Measurements from ENCODE around the gene ATG2B.

ATG2B gene

DNA sequence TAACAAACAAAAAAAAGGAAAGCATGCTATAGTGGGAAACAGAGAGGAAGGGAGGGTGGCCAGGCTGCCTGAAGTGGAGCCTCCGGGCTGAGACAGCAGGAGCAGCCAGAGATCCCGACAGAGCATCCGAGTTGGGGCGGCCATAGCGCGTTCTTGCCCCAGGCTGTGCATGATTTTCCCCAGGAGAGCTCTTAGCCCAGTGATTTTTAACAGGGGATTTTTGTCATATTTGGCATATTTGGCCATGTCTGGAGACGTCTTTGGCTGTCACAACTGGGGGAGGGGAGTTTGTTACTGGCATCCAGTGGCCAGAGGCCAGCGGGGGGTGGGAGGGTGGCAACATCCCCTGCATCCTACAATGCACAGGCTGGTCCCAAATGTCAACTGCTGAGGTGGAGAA lies 83.6 kb downstream of the ATG2B start:
- DNase-seq (ENCODE audit: insufficient read length, low spot score) (no peak), FAIRE-seq (no peak)
- TF ChIP-seq POLR2AphosphoS5 (IDR thresholded peaks at IDR 0.05; ENCODE audit: low read depth, low read length): no peak
- TF ChIP-seq POLR2A (IDR thresholded peaks at IDR 0.05; ENCODE audit: low read depth, low read length): no peak
- TF ChIP-seq PAX5 (IDR thresholded peaks at IDR 0.05; ENCODE audit: insufficient read depth, low read length, severe bottlenecking): no peak
- no peak for TF ChIP-seq POU2F2 (IDR thresholded peaks at IDR 0.05; ENCODE audit: low read depth, low read length)
- no peak for TF ChIP-seq TAF1 (IDR thresholded peaks at IDR 0.05; ENCODE audit: low read depth, low read length)
- no peak for TF ChIP-seq SPI1 (IDR thresholded peaks at IDR 0.05; ENCODE audit: low read depth, low read length)

DNA sequence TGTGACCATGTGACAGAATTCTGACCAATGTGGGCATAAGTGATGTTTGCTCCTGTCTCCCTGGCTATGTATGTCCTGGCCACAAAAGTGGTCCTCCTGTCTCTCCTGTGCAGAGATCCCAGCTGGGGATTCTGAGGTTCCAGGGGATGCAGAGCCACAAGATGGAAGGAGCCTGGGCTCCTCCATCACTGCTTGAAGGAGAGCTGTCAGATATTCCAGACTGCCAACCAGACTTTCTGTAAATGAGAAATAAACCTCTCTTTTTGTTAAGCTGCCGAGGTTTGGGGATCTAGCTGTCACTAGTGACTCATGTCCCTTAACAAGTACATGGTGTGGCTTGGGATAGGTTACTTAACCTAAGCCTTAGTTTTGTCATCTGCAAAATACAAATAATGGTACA lies 85.3 kb downstream of the ATG2B start:
- DNase-seq (ENCODE audit: insufficient read length, low spot score) (no peak), FAIRE-seq (no peak)
- TF ChIP-seq SPI1 (IDR thresholded peaks at IDR 0.05; ENCODE audit: low read depth, low read length) (no peak), POU2F2 (IDR thresholded peaks at IDR 0.05; ENCODE audit: low read depth, low read length) (no peak), POLR2AphosphoS5 (IDR thresholded peaks at IDR 0.05; ENCODE audit: low read depth, low read length) (no peak), POLR2A (IDR thresholded peaks at IDR 0.05; ENCODE audit: low read depth, low read length) (no peak), PAX5 (IDR thresholded peaks at IDR 0.05; ENCODE audit: insufficient read depth, low read length, severe bottlenecking) (no peak), TAF1 (IDR thresholded peaks at IDR 0.05; ENCODE audit: low read depth, low read length) (no peak)

DNA sequence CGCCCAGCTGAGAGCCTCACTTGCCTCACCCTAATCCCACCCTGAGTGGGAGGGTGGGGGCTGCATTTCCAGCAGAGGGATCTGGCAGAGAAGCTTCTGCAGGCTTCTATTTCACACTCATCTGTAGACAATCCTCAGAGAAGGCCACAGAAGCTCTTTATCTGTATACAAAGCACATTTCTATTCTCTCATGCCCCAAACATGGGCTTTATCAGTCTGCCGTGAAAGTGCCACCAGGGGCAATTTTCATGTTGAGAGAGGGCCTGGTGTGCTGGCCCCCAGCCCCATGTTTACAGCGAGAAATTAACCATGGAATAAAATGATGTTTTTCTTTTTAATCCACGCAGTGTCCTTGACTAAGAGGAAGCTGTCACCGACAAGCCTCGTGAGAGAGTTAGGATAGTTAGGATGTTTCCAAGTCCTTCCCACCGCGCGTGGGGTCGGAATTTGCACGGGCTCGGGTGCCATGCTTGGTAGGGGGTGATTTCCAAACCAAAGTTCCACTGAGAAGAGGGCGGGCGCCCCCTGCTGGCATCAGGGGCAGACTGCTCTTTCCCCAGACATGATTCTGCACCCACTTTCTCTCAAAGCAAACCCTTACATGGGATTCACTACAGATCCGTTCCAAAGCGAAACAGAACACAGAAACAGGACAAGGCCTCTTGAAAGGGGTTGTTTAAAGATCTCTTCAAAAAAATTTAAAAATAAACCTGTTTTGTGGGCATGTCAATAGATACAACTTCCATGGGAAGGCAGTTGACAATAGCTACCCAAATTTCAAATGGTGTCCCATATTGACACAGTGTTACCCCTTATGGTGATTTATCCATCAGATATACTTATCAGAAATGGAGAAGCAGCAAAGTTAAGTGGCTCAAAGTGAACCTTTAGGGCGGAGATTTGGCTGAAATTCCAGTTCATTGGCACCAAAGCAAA lies 87.7 kb downstream of the ATG2B start:
- peak; percentile 61 for DNase-seq (ENCODE audit: insufficient read length, low spot score)
- no peak for TF ChIP-seq POLR2AphosphoS5 (IDR thresholded peaks at IDR 0.05; ENCODE audit: low read depth, low read length)
- peak; percentile 78 for FAIRE-seq

GRCh38 chr14:96274543-96274942 lies 88.6 kb downstream of the ATG2B start:
- TF ChIP-seq PAX5 (IDR thresholded peaks at IDR 0.05; ENCODE audit: insufficient read depth, low read length, severe bottlenecking) (no peak), POU2F2 (IDR thresholded peaks at IDR 0.05; ENCODE audit: low read depth, low read length) (no peak), POLR2A (IDR thresholded peaks at IDR 0.05; ENCODE audit: low read depth, low read length) (no peak), TAF1 (IDR thresholded peaks at IDR 0.05; ENCODE audit: low read depth, low read length) (no peak)
- FAIRE-seq (no peak), DNase-seq (ENCODE audit: insufficient read length, low spot score) (no peak)

GRCh38 chr14:96274122-96274521 lies 89.0 kb downstream of the ATG2B start:
- FAIRE-seq: no peak

DNA sequence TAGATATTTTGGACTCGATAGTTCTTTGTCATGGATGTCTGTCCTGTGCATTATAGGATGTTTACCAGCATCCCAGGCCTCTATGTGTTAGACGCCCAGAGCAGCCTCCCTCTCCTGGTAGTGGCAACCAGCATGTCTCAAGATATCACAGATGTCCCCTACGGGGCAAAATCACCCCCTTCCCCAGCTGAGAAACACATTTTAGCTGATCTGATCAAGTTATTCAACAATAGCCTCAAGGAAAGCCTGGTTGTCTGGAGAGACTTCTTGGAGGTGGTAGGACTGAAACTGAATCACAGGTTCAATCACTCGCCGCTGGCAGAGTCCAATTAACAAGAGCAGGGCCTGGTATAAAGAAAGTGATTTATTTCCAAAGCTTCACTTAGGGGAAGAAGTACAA lies 89.5 kb downstream of the ATG2B start:
- FAIRE-seq: no peak
- no peak for DNase-seq (ENCODE audit: insufficient read length, low spot score)
- TF ChIP-seq POLR2A (IDR thresholded peaks at IDR 0.05; ENCODE audit: low read depth, low read length): no peak
- no peak for TF ChIP-seq PAX5 (IDR thresholded peaks at IDR 0.05; ENCODE audit: insufficient read depth, low read length, severe bottlenecking)
- no peak for TF ChIP-seq POLR2AphosphoS5 (IDR thresholded peaks at IDR 0.05; ENCODE audit: low read depth, low read length)
- TF ChIP-seq POU2F2 (IDR thresholded peaks at IDR 0.05; ENCODE audit: low read depth, low read length): no peak
- TF ChIP-seq TAF1 (IDR thresholded peaks at IDR 0.05; ENCODE audit: low read depth, low read length): no peak
- TF ChIP-seq SPI1 (IDR thresholded peaks at IDR 0.05; ENCODE audit: low read depth, low read length): no peak

More at GRCh38 chr14:96274122-96274521, 89.0 kb downstream of the ATG2B start:
- DNase-seq (ENCODE audit: insufficient read length, low spot score): no peak
- TF ChIP-seq SPI1 (IDR thresholded peaks at IDR 0.05; ENCODE audit: low read depth, low read length) (no peak), PAX5 (IDR thresholded peaks at IDR 0.05; ENCODE audit: insufficient read depth, low read length, severe bottlenecking) (no peak), TAF1 (IDR thresholded peaks at IDR 0.05; ENCODE audit: low read depth, low read length) (no peak), POLR2AphosphoS5 (IDR thresholded peaks at IDR 0.05; ENCODE audit: low read depth, low read length) (no peak), POU2F2 (IDR thresholded peaks at IDR 0.05; ENCODE audit: low read depth, low read length) (no peak), POLR2A (IDR thresholded peaks at IDR 0.05; ENCODE audit: low read depth, low read length) (no peak)

- no peak for TF ChIP-seq TAF1 (IDR thresholded peaks at IDR 0.05; ENCODE audit: low read depth, low read length)
- FAIRE-seq: no peak
- no peak for DNase-seq (ENCODE audit: insufficient read length, low spot score)
Observed at GRCh38 chr14:96272777-96273473, 90.2 kb downstream of the ATG2B start.

DNA sequence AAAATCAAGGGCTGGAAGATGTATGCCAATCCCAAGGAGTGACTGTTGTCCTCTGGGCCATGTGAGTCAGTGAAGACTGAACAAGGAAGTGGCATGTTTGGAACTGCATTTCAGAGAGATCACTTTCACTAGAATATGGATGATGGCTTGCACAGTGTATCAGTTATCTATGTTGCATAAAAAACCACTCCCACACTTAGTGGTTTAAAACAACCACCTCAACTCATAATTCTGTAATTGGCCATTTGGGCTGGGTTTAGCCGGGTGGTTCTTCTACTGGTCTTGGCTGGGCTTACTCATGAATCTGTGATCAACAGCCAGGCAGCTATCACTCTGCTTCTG lies 91.7 kb downstream of the ATG2B start:
- TF ChIP-seq POLR2AphosphoS5 (IDR thresholded peaks at IDR 0.05; ENCODE audit: low read depth, low read length): no peak
- TF ChIP-seq POLR2A (IDR thresholded peaks at IDR 0.05; ENCODE audit: low read depth, low read length): no peak
- TF ChIP-seq PAX5 (IDR thresholded peaks at IDR 0.05; ENCODE audit: insufficient read depth, low read length, severe bottlenecking): no peak
- TF ChIP-seq TAF1 (IDR thresholded peaks at IDR 0.05; ENCODE audit: low read depth, low read length): no peak
- no peak for TF ChIP-seq POU2F2 (IDR thresholded peaks at IDR 0.05; ENCODE audit: low read depth, low read length)
- no peak for TF ChIP-seq SPI1 (IDR thresholded peaks at IDR 0.05; ENCODE audit: low read depth, low read length)
- FAIRE-seq (no peak), DNase-seq (ENCODE audit: insufficient read length, low spot score) (no peak)

DNA sequence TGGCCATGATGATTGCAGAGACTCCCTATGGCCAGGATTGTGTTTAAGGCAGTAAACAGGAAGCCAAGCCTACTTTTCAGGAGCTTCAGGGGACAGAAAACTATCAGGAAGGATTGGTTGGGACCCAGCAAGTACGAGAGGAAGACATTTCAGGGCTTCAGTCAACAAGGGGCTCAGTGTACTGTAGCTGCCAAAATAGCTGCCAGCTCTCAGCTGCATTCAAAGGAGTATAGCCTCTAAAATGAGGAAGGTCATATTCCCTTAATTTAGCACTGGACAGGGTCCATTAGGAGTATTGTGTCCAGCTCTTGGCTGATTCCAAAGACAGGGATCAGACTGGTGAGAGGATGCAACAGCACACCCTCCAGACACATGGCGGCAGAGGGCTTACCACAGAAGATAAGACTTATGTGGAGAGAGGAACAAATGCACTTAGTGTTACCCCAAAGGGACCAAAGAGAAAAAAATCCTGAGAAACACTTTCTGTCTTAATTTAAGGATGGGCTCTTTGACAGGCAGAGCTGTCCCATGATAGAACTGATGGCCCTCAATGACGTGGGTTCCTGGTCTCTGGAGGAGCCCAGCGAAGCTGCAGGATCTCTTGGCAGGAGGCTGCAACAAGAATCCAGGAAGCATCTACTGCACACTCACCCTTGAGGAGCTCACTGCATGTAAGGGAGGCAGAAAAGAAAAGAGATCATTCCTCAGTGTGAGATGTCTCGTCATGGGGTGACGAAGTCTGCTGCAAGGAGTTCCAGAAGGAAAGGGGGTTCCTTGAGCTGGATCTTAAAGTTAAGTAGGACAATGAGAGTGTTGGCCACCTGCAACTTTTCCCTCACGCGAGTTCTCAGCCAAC lies 92.3 kb downstream of the ATG2B start:
- DNase-seq (ENCODE audit: insufficient read length, low spot score) (no peak), FAIRE-seq (no peak)
- TF ChIP-seq POU2F2 (IDR thresholded peaks at IDR 0.05; ENCODE audit: low read depth, low read length) (no peak), TAF1 (IDR thresholded peaks at IDR 0.05; ENCODE audit: low read depth, low read length) (no peak), PAX5 (IDR thresholded peaks at IDR 0.05; ENCODE audit: insufficient read depth, low read length, severe bottlenecking) (no peak), SPI1 (IDR thresholded peaks at IDR 0.05; ENCODE audit: low read depth, low read length) (no peak), POLR2A (IDR thresholded peaks at IDR 0.05; ENCODE audit: low read depth, low read length) (no peak), POLR2AphosphoS5 (IDR thresholded peaks at IDR 0.05; ENCODE audit: low read depth, low read length) (no peak)

Data from GM12891 (cell line).